Urothelium cell line (cell line): ENCODE measurements around the gene TCAP.
A peak's percentile ranks its signal among the peaks of the same experiment; 100 is the strongest.

ENCODE experiments used
- DNase-seq: peaks from one replicate; pipeline ENCODE4 v3.0.0; 2011; ENCODE audit warnings: low spot score, mixed read lengths
- FAIRE-seq: peaks from 2 replicates; lab custom pipeline; 2011; peaks lifted over from hg19 to GRCh38; lab: Jason Lieb, UNC

TCAP gene

GRCh38 chr17:39664581-39665561, at the start of gene TCAP:
TSS of gene TCAP (plus strand) at chr17:39665349. CDS start at chr17:39665360, 11 bp downstream.
- FAIRE-seq (no peak), DNase-seq (no peak)

GRCh38 chr17:39615434-39615833, 49.7 kb upstream of the TCAP start:
- no peak for FAIRE-seq
- no peak for DNase-seq

GRCh38 chr17:39617100-39617445, 48.1 kb upstream of the TCAP start:
- FAIRE-seq (no peak), DNase-seq (no peak)

- FAIRE-seq (peak; percentile 83), DNase-seq (peak; percentile 89)
These were observed 47.5 kb upstream of the TCAP start for GRCh38 chr17:39617446-39618245.

- DNase-seq (peak; percentile 48), FAIRE-seq (no peak)
These were observed 46.8 kb upstream of the TCAP start for GRCh38 chr17:39618246-39618913.

- FAIRE-seq (no peak), DNase-seq (no peak)
These were observed 46.0 kb upstream of the TCAP start for GRCh38 chr17:39618956-39619785.

- FAIRE-seq (no peak), DNase-seq (no peak)
These were observed 45.4 kb upstream of the TCAP start for GRCh38 chr17:39619786-39620101.

- FAIRE-seq = peak; percentile 88
These were observed 43.4 kb upstream of the TCAP start for GRCh38 chr17:39621523-39622379.

GRCh38 chr17:39622380-39623006, 42.7 kb upstream of the TCAP start:
- no peak for DNase-seq
- no peak for FAIRE-seq

More at GRCh38 chr17:39621523-39622379, 43.4 kb upstream of the TCAP start:
- peak; percentile 83 for DNase-seq

- DNase-seq = peak; percentile 86
- no peak for FAIRE-seq
These were observed 41.7 kb upstream of the TCAP start for GRCh38 chr17:39623356-39623950.

GRCh38 chr17:39624313-39624712, 40.8 kb upstream of the TCAP start:
- no peak for FAIRE-seq
- DNase-seq = no peak

- DNase-seq = no peak
- no peak for FAIRE-seq
These were observed 39.9 kb upstream of the TCAP start for GRCh38 chr17:39625198-39625785.

- DNase-seq = no peak
- FAIRE-seq = no peak
These were observed 38.7 kb upstream of the TCAP start, which contains the start of gene PPP1R1B for GRCh38 chr17:39626171-39627046. TSS of gene PPP1R1B (plus strand) at chr17:39626952. CDS start at chr17:39627393, 441 bp downstream.

GRCh38 chr17:39627047-39627711, 38.0 kb upstream of the TCAP start:
- DNase-seq = no peak
- FAIRE-seq = no peak

GRCh38 chr17:39627712-39628516, 37.2 kb upstream of the TCAP start:
- DNase-seq (no peak), FAIRE-seq (no peak)
